ENCODE data around the gene ARNT2.

Gene ARNT2

DNA sequence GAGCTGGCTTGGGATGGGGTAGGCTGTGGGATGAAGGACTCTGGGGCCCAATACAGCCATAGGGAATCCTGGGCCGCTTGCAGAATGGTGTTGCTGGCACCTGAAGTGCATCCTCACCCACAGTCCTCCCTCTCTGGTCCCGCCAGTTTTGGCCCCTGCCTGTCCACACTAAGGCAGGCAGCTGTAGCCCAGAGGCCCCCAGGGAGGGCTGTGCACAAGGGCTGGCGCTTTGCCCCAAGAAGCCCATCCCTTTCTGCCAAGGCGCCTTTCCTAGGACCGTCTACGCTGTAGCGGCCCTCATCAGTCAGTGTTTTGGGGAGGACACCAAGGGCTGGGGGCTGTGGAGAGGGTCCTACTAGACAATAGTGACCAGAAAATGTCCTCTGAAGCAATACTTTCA is 174.7 kb downstream of the ARNT2 start:
- Histone ChIP-seq H3K27me3 (replicated peaks) (no peaks in the 10 kb centered on the region), H3K4me3 (ENCODE audit: low read depth, low read length) (no peak overlapping the region), H3K27ac (no peak overlapping the region), H3K36me3 (replicated peaks) (peaks cover 8% of the 10 kb centered on the region)
- in situ Hi-C loops (cut with HindIII; ENCODE audit: low pct_ligation_motif_present, low sequenced_read_pairs) = no loop called here
- DNase-seq = no peak
- TF ChIP-seq, protein P1, sequence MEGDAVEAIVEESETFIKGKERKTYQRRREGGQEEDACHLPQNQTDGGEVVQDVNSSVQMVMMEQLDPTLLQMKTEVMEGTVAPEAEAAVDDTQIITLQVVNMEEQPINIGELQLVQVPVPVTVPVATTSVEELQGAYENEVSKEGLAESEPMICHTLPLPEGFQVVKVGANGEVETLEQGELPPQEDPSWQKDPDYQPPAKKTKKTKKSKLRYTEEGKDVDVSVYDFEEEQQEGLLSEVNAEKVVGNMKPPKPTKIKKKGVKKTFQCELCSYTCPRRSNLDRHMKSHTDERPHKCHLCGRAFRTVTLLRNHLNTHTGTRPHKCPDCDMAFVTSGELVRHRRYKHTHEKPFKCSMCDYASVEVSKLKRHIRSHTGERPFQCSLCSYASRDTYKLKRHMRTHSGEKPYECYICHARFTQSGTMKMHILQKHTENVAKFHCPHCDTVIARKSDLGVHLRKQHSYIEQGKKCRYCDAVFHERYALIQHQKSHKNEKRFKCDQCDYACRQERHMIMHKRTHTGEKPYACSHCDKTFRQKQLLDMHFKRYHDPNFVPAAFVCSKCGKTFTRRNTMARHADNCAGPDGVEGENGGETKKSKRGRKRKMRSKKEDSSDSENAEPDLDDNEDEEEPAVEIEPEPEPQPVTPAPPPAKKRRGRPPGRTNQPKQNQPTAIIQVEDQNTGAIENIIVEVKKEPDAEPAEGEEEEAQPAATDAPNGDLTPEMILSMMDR (IDR thresholded peaks at IDR 0.05; ENCODE audit: low read depth, low read length, missing control alignments) = no peak

DNA sequence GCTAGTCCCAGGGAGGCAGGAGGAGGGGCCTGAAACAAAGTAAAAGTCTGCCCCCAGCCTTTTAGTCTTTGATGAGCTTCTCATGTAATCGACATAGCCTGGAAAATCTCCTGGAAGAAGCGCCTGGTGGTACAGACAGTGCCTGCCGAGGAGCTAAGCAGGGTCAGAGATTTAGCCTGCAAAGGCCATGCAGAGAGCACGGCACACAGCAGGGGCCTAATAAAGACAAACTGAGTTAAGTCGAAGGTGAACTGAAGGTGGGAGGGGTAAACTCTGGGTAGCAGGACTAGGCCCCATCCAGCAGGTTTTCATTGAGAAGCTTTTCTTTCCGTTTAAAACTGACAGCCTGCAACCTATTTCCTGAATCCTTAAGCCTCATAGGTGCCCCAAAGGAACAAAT is 175.4 kb downstream of the ARNT2 start:
- no peak for DNase-seq
- Histone ChIP-seq H3K36me3 (replicated peaks) (peaks cover 8% of the 10 kb centered on the region), H3K27me3 (replicated peaks) (no peaks in the 10 kb centered on the region), H3K27ac (peak overlapping the region; percentile 30), H3K4me3 (ENCODE audit: low read depth, low read length) (no peak overlapping the region)
- in situ Hi-C loops (cut with HindIII; ENCODE audit: low pct_ligation_motif_present, low sequenced_read_pairs) = no loop called here
- TF ChIP-seq, protein P1 (IDR thresholded peaks at IDR 0.05; ENCODE audit: low read depth, low read length, missing control alignments) = no peak

DNA sequence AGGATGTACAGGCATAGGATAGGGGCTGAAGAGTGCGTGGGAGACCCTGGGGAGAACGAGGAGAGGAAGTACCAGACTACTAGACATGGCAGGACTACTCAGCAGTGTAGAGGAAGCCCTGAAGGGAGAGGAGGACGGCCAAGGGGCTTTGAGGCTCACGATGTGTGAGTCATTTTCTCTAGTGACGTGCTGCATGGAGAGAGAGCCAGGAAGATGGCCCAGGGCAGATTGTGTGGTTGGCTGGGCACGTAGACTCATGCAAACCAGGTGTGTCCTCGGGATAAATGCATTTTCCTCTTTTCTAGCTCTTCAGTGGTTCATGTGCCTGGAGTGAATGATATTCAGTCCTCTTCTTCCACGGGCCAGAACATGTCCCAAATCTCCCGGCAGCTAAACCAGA is 175.9 kb downstream of the ARNT2 start:
- in situ Hi-C loops (cut with HindIII; ENCODE audit: low pct_ligation_motif_present, low sequenced_read_pairs) = no loop called here
- H3K36me3 ChIP-seq (replicated peaks) = peaks cover 8% of the 10 kb centered on the region
- H3K27ac ChIP-seq = peak overlapping the region; percentile 30
- no peaks in the 10 kb centered on the region for H3K27me3 ChIP-seq (replicated peaks)
- DNase-seq = peak; percentile 83
- H3K4me3 ChIP-seq (ENCODE audit: low read depth, low read length) = no peak overlapping the region
- TF ChIP-seq, protein P1 (IDR thresholded peaks at IDR 0.05; ENCODE audit: low read depth, low read length, missing control alignments) = no peak

DNA sequence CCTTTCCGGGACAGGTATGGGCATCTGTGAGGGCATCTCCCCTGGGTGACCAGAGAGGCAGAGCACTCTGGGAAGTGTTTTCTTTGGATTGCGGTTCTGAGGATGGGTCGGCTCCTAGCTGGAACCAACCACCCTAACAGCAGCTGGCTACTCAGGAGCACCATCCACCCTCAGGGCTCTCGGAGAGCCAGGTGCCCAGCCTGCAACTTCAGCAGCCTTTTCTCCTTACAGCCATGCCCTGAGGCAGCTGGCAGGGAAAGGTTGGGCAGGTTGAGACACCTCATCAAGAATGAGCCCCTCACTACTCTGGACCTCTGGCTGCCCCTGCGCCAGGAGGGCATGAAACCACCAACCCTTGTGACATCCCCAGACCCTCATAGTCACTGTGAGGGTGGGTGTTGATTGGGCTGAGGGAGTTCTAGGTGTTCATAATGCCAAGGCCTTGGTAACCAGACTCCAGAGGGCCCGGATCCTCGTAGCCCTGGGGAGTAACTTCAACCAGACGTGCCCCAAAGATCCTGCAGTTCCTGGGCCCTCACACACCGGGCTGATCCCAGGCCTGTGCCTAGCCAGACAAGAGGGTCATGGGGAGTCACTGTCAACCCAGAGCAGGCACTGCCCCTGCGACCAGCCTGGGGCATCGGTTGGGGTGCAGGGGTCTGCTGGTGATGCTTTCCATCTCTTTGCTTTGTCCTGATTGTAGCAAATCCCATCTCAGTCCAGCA is 176.5 kb downstream of the ARNT2 start:
- Histone ChIP-seq H3K36me3 (replicated peaks) (peaks cover 8% of the 10 kb centered on the region), H3K27ac (peak overlapping the region; percentile 30), H3K27me3 (replicated peaks) (no peaks in the 10 kb centered on the region), H3K4me3 (ENCODE audit: low read depth, low read length) (no peak overlapping the region)
- TF ChIP-seq, protein P1 (IDR thresholded peaks at IDR 0.05; ENCODE audit: low read depth, low read length, missing control alignments) = no peak
- no peak for DNase-seq
- in situ Hi-C loops (cut with HindIII; ENCODE audit: low pct_ligation_motif_present, low sequenced_read_pairs) = no loop called here

DNA sequence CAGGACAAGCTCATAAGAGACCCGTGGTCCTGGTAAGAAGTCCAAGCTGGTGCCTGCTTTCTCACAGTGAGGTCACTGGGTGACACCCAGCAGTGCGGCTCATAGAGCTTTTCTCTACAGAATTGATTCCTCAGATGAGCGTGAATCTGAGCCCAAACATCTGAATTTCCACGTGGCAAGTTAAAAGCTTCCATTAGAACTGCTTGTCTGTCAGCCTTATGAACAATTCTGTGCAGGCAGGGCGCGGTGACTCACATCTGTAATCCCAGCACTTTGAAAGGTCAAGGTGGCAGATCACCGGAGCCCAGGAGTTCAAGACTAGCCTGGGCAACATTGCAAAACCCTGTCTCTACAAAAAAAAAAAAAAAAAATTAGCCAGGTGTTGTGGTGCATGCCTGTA is 177.8 kb downstream of the ARNT2 start:
- TF ChIP-seq, protein P1 (IDR thresholded peaks at IDR 0.05; ENCODE audit: low read depth, low read length, missing control alignments) = no peak
- in situ Hi-C loops (cut with HindIII; ENCODE audit: low pct_ligation_motif_present, low sequenced_read_pairs) = no loop called here

More for the DNA sequence above, 177.8 kb downstream of the ARNT2 start:
- Histone ChIP-seq H3K36me3 (replicated peaks) (peaks cover 8% of the 10 kb centered on the region), H3K27ac (no peak overlapping the region), H3K4me3 (ENCODE audit: low read depth, low read length) (no peak overlapping the region), H3K27me3 (replicated peaks) (no peaks in the 10 kb centered on the region)
- no peak for DNase-seq
